ENCODE results near the gene SAFB. TPM values are rescaled to one million over a fixed set of nuclear protein-coding genes. Genes with fewer than 3 reads are reported as not detected.

The SAFB gene
- total and polyA plus RNA-seq, 2 donors, result 63.3 to 69.3 TPM

- no peak for DNase-seq (ENCODE audit: extremely low spot score)
- WGBS, result 91% methylated on average over 4 of the region's 4 CpGs
- H3K27ac ChIP-seq (ENCODE audit: low read depth), result no peak overlapping the region
- no peak overlapping the region for H3K4me3 ChIP-seq (ENCODE audit: low read depth, low read length)
- H3K36me3 ChIP-seq (ENCODE audit: insufficient read depth), result peaks cover 7% of the 10 kb centered on the region
- H3K4me1 ChIP-seq (ENCODE audit: insufficient read depth), result no peaks in the 10 kb centered on the region
These were observed 23.8 kb downstream of the SAFB start for GRCh38 chr19:5646703-5647102.

GRCh38 chr19:5648464-5648863, 25.6 kb downstream of the SAFB start:
- peaks cover 7% of the 10 kb centered on the region for H3K36me3 ChIP-seq (ENCODE audit: insufficient read depth)
- DNase-seq (ENCODE audit: extremely low spot score), result no peak
- 96% methylated on average over 9 of the region's 11 CpGs for WGBS
- no peak overlapping the region for H3K27ac ChIP-seq (ENCODE audit: low read depth)
- no peaks in the 10 kb centered on the region for H3K4me1 ChIP-seq (ENCODE audit: insufficient read depth)
- no peak overlapping the region for H3K4me3 ChIP-seq (ENCODE audit: low read depth, low read length)

GRCh38 chr19:5651361-5651760, 28.5 kb downstream of the SAFB start:
- WGBS, result 95% methylated on average over 5 of the region's 5 CpGs
- H3K36me3 ChIP-seq (ENCODE audit: insufficient read depth), result peaks cover 7% of the 10 kb centered on the region

GRCh38 chr19:5652261-5652660, 29.4 kb downstream of the SAFB start:
- no peak overlapping the region for H3K4me3 ChIP-seq (ENCODE audit: low read depth, low read length)
- no peaks in the 10 kb centered on the region for H3K4me1 ChIP-seq (ENCODE audit: insufficient read depth)
- peaks cover 9% of the 10 kb centered on the region for H3K36me3 ChIP-seq (ENCODE audit: insufficient read depth)
- WGBS, result 92% methylated on average over 10 of the region's 10 CpGs
- DNase-seq (ENCODE audit: extremely low spot score), result no peak
- no peak overlapping the region for H3K27ac ChIP-seq (ENCODE audit: low read depth)

More at GRCh38 chr19:5651361-5651760, 28.5 kb downstream of the SAFB start:
- Histone ChIP-seq H3K27ac (ENCODE audit: low read depth) (no peak overlapping the region), H3K4me1 (ENCODE audit: insufficient read depth) (no peaks in the 10 kb centered on the region), H3K4me3 (ENCODE audit: low read depth, low read length) (no peak overlapping the region)
- DNase-seq (ENCODE audit: extremely low spot score), result no peak

GRCh38 chr19:5654931-5655330, 32.0 kb downstream of the SAFB start:
- no peak overlapping the region for H3K27ac ChIP-seq (ENCODE audit: low read depth)
- DNase-seq (ENCODE audit: extremely low spot score), result no peak
- peaks cover 9% of the 10 kb centered on the region for H3K36me3 ChIP-seq (ENCODE audit: insufficient read depth)
- 94% methylated on average over 5 of the region's 5 CpGs for WGBS
- H3K4me3 ChIP-seq (ENCODE audit: low read depth, low read length), result no peak overlapping the region
- no peaks in the 10 kb centered on the region for H3K4me1 ChIP-seq (ENCODE audit: insufficient read depth)

GRCh38 chr19:5655412-5655811, 32.5 kb downstream of the SAFB start:
- Histone ChIP-seq H3K4me3 (ENCODE audit: low read depth, low read length) (no peak overlapping the region), H3K27ac (ENCODE audit: low read depth) (no peak overlapping the region), H3K4me1 (ENCODE audit: insufficient read depth) (no peaks in the 10 kb centered on the region), H3K36me3 (ENCODE audit: insufficient read depth) (peaks cover 7% of the 10 kb centered on the region)
- no peak for DNase-seq (ENCODE audit: extremely low spot score)
- WGBS, result 80% methylated on average over 5 of the region's 5 CpGs

GRCh38 chr19:5661483-5661882, 38.6 kb downstream of the SAFB start:
- no peak for DNase-seq (ENCODE audit: extremely low spot score)
- H3K36me3 ChIP-seq (ENCODE audit: insufficient read depth), result peaks cover 14% of the 10 kb centered on the region
- H3K4me1 ChIP-seq (ENCODE audit: insufficient read depth), result no peaks in the 10 kb centered on the region
- WGBS, result 98% methylated on average over 42 of the region's 42 CpGs
- no peak overlapping the region for H3K27ac ChIP-seq (ENCODE audit: low read depth)
- H3K4me3 ChIP-seq (ENCODE audit: low read depth, low read length), result no peak overlapping the region

GRCh38 chr19:5663904-5664303, 41.0 kb downstream of the SAFB start:
- H3K36me3 ChIP-seq (ENCODE audit: insufficient read depth), result peaks cover 14% of the 10 kb centered on the region
- no peaks in the 10 kb centered on the region for H3K4me1 ChIP-seq (ENCODE audit: insufficient read depth)
- 95% methylated on average over 17 of the region's 17 CpGs for WGBS
- no peak for DNase-seq (ENCODE audit: extremely low spot score)
- no peak overlapping the region for H3K27ac ChIP-seq (ENCODE audit: low read depth)
- no peak overlapping the region for H3K4me3 ChIP-seq (ENCODE audit: low read depth, low read length)

- WGBS, result 96% methylated on average over 2 of the region's 2 CpGs
- DNase-seq (ENCODE audit: extremely low spot score), result no peak
- no peak overlapping the region for H3K27ac ChIP-seq (ENCODE audit: low read depth)
- H3K36me3 ChIP-seq (ENCODE audit: insufficient read depth), result peaks cover 16% of the 10 kb centered on the region
- H3K4me1 ChIP-seq (ENCODE audit: insufficient read depth), result no peaks in the 10 kb centered on the region
- no peak overlapping the region for H3K4me3 ChIP-seq (ENCODE audit: low read depth, low read length)
These were observed 41.6 kb downstream of the SAFB start for GRCh38 chr19:5664515-5664914.

- DNase-seq (ENCODE audit: extremely low spot score), result no peak
- no peak overlapping the region for H3K4me3 ChIP-seq (ENCODE audit: low read depth, low read length)
- peaks cover 16% of the 10 kb centered on the region for H3K36me3 ChIP-seq (ENCODE audit: insufficient read depth)
- WGBS, result 75% methylated on average over 10 of the region's 10 CpGs
- H3K27ac ChIP-seq (ENCODE audit: low read depth), result no peak overlapping the region
- no peaks in the 10 kb centered on the region for H3K4me1 ChIP-seq (ENCODE audit: insufficient read depth)
These were observed 43.1 kb downstream of the SAFB start for GRCh38 chr19:5665781-5666513.

GRCh38 chr19:5666921-5667610, 44.2 kb downstream of the SAFB start:
- 89% methylated on average over 26 of the region's 26 CpGs for WGBS
- DNase-seq (ENCODE audit: extremely low spot score), result no peak
- Histone ChIP-seq H3K36me3 (ENCODE audit: insufficient read depth) (peaks cover 16% of the 10 kb centered on the region), H3K4me3 (ENCODE audit: low read depth, low read length) (no peak overlapping the region), H3K27ac (ENCODE audit: low read depth) (no peak overlapping the region), H3K4me1 (ENCODE audit: insufficient read depth) (no peaks in the 10 kb centered on the region)

GRCh38 chr19:5667751-5668271, 44.9 kb downstream of the SAFB start:
- H3K36me3 ChIP-seq (ENCODE audit: insufficient read depth), result peaks cover 16% of the 10 kb centered on the region
- no peak for DNase-seq (ENCODE audit: extremely low spot score)
- no peak overlapping the region for H3K27ac ChIP-seq (ENCODE audit: low read depth)
- 82% methylated on average over 22 of the region's 22 CpGs for WGBS
- no peak overlapping the region for H3K4me3 ChIP-seq (ENCODE audit: low read depth, low read length)
- H3K4me1 ChIP-seq (ENCODE audit: insufficient read depth), result no peaks in the 10 kb centered on the region

- no peak overlapping the region for H3K4me3 ChIP-seq (ENCODE audit: low read depth, low read length)
- WGBS, result 86% methylated on average over 11 of the region's 11 CpGs
- H3K4me1 ChIP-seq (ENCODE audit: insufficient read depth), result no peaks in the 10 kb centered on the region
- peaks cover 11% of the 10 kb centered on the region for H3K36me3 ChIP-seq (ENCODE audit: insufficient read depth)
- no peak overlapping the region for H3K27ac ChIP-seq (ENCODE audit: low read depth)
- DNase-seq (ENCODE audit: extremely low spot score), result no peak
These were observed 46.3 kb downstream of the SAFB start for GRCh38 chr19:5669212-5669611.

GRCh38 chr19:5671600-5671999, 48.7 kb downstream of the SAFB start:
- DNase-seq (ENCODE audit: extremely low spot score), result no peak
- Histone ChIP-seq H3K27ac (ENCODE audit: low read depth) (no peak overlapping the region), H3K36me3 (ENCODE audit: insufficient read depth) (peaks cover 6% of the 10 kb centered on the region), H3K4me3 (ENCODE audit: low read depth, low read length) (no peak overlapping the region), H3K4me1 (ENCODE audit: insufficient read depth) (no peaks in the 10 kb centered on the region)
- 93% methylated on average over 7 of the region's 7 CpGs for WGBS
